Karpas-422 (cell line): ENCODE results near the gene VWF. TPM values are rescaled to one million over a fixed set of nuclear protein-coding genes. Genes with fewer than 3 reads are reported as not detected.

Experiments
- DNase-seq: peaks from one replicate; pipeline ENCODE4 v3.0.0-alpha.2; 2015
- H2AFZ ChIP-seq: fragments of 200-600 bp; sonication (generic); 2 replicates; pipeline ENCODE4 v1.6.1; 2014; ENCODE audit warnings: antibody characterized with exemption, low read length, mixed read lengths
- H3K27ac ChIP-seq: fragments of 200-600 bp; sonication (generic); 2 replicates; pipeline ENCODE4 v1.5.1; 2014; ENCODE audit warnings: mild to moderate bottlenecking, low read length, moderate library complexity
- H3K27me3 ChIP-seq: fragments of 200-600 bp; sonication (generic); 2 replicates; pipeline ENCODE4 v1.6.1; 2014; ENCODE audit warnings: low read length, mixed read lengths
- H3K36me3 ChIP-seq: fragments of 200-600 bp; sonication (generic); 2 replicates; pipeline ENCODE4 v1.6.1; 2014; ENCODE audit warnings: low read length, mixed read lengths; ENCODE audit not compliant: insufficient read depth
- H3K4me1 ChIP-seq: fragments of 200-600 bp; sonication (generic); 2 replicates; pipeline ENCODE4 v1.6.1; 2014; ENCODE audit warnings: mild to moderate bottlenecking, low read length, mixed read lengths
- H3K4me2 ChIP-seq: fragments of 200-600 bp; sonication (generic); 2 replicates; pipeline ENCODE4 v1.6.1; 2014; ENCODE audit warnings: low read length, low read depth, mild to moderate bottlenecking; ENCODE audit not compliant: poor library complexity, severe bottlenecking
- H3K4me3 ChIP-seq: fragments of 200-600 bp; sonication (generic); 2 replicates; pipeline ENCODE4 v1.5.1; 2014; ENCODE audit warnings: mild to moderate bottlenecking, antibody characterized with exemption, low read length, mixed read lengths
- H3K79me2 ChIP-seq: fragments of 200-600 bp; sonication (generic); 2 replicates; pipeline ENCODE4 v1.6.1; 2014; ENCODE audit warnings: mild to moderate bottlenecking, low read length, mixed read lengths
- H3K9ac ChIP-seq: fragments of 200-600 bp; sonication (generic); 2 replicates; pipeline ENCODE4 v1.6.0; 2014; ENCODE audit warnings: low read length
- H3K9me2 ChIP-seq: fragments of 200-600 bp; sonication (generic), shearing (Covaris generic); replicated peaks from 2 replicates; pipeline ENCODE4 v1.6.0; 2014; ENCODE audit warnings: mild to moderate bottlenecking, low read length, moderate library complexity; ENCODE audit not compliant: insufficient read depth
- H3K9me3 ChIP-seq: fragments of 300-700, 200-600 bp; sonication (generic); 2 replicates; pipeline ENCODE4 v1.6.1; 2014; ENCODE audit warnings: low read length, mixed read lengths
- H4K20me1 ChIP-seq: fragments of 200-600 bp; sonication (generic); 2 replicates; pipeline ENCODE4 v1.6.1; 2014; ENCODE audit warnings: mild to moderate bottlenecking, antibody characterized with exemption, low read length, low read depth; ENCODE audit not compliant: insufficient read depth
- total RNA-seq: library from RNA; depleted of rRNA; stranded (reverse); fragments of >200 nt; shearing (Covaris generic); gene quantifications from 2 replicates; pipeline ENCODE4 v1.2.3, GENCODE V29; 2014; ENCODE audit warnings: low replicate concordance

The VWF gene
- total RNA-seq, 1 experiment from 2014 or later = not detected

GRCh38 chr12:6068227-6068626, 56.2 kb downstream of the VWF start:
- no peaks in the 10 kb centered on the region for H3K9me2 ChIP-seq
- no peak for DNase-seq
- no peak overlapping the region for H3K9ac ChIP-seq
- no peaks in the 10 kb centered on the region for H3K27me3 ChIP-seq
- H3K4me1 ChIP-seq = no peaks in the 10 kb centered on the region
- H4K20me1 ChIP-seq = no peaks in the 10 kb centered on the region
- H3K79me2 ChIP-seq = no peaks in the 10 kb centered on the region
- H2AFZ ChIP-seq = no peak overlapping the region
- no peak overlapping the region for H3K27ac ChIP-seq
- H3K9me3 ChIP-seq = no peaks in the 10 kb centered on the region
- no peak overlapping the region for H3K4me3 ChIP-seq
- H3K4me2 ChIP-seq = no peak overlapping the region
- H3K36me3 ChIP-seq = no peaks in the 10 kb centered on the region

GRCh38 chr12:6067152-6067916, 57.1 kb downstream of the VWF start:
- Histone ChIP-seq H3K27ac (no peak overlapping the region), H3K27me3 (no peaks in the 10 kb centered on the region), H3K9me3 (no peaks in the 10 kb centered on the region), H3K79me2 (no peaks in the 10 kb centered on the region), H3K9ac (no peak overlapping the region), H3K4me3 (no peak overlapping the region), H4K20me1 (no peaks in the 10 kb centered on the region), H2AFZ (no peak overlapping the region), H3K4me2 (no peak overlapping the region), H3K9me2 (no peaks in the 10 kb centered on the region), H3K4me1 (no peaks in the 10 kb centered on the region), H3K36me3 (no peaks in the 10 kb centered on the region)
- no peak for DNase-seq

GRCh38 chr12:6066651-6067050, 57.8 kb downstream of the VWF start:
- Histone ChIP-seq H3K27ac (no peak overlapping the region), H3K9me3 (no peaks in the 10 kb centered on the region), H3K4me2 (no peak overlapping the region), H3K4me3 (no peak overlapping the region), H3K79me2 (no peaks in the 10 kb centered on the region), H3K36me3 (no peaks in the 10 kb centered on the region), H3K9me2 (no peaks in the 10 kb centered on the region), H3K4me1 (no peaks in the 10 kb centered on the region), H3K9ac (no peak overlapping the region), H4K20me1 (no peaks in the 10 kb centered on the region), H3K27me3 (no peaks in the 10 kb centered on the region), H2AFZ (no peak overlapping the region)
- DNase-seq = no peak

- H3K4me1 ChIP-seq = no peaks in the 10 kb centered on the region
- no peaks in the 10 kb centered on the region for H3K9me3 ChIP-seq
- no peaks in the 10 kb centered on the region for H3K9me2 ChIP-seq
- no peaks in the 10 kb centered on the region for H4K20me1 ChIP-seq
- DNase-seq = no peak
- H3K4me2 ChIP-seq = no peak overlapping the region
- no peak overlapping the region for H3K4me3 ChIP-seq
- no peak overlapping the region for H2AFZ ChIP-seq
- no peak overlapping the region for H3K9ac ChIP-seq
- H3K27me3 ChIP-seq = no peaks in the 10 kb centered on the region
- no peaks in the 10 kb centered on the region for H3K36me3 ChIP-seq
- H3K27ac ChIP-seq = no peak overlapping the region
- no peaks in the 10 kb centered on the region for H3K79me2 ChIP-seq
These were observed 58.6 kb downstream of the VWF start for GRCh38 chr12:6065863-6066199.

GRCh38 chr12:6065131-6065862, 59.2 kb downstream of the VWF start:
- Histone ChIP-seq H3K9me3 (no peaks in the 10 kb centered on the region), H2AFZ (no peak overlapping the region), H4K20me1 (no peaks in the 10 kb centered on the region), H3K9me2 (no peaks in the 10 kb centered on the region), H3K4me2 (no peak overlapping the region), H3K36me3 (no peaks in the 10 kb centered on the region), H3K9ac (no peak overlapping the region), H3K27me3 (no peaks in the 10 kb centered on the region), H3K4me1 (no peaks in the 10 kb centered on the region), H3K4me3 (no peak overlapping the region), H3K79me2 (no peaks in the 10 kb centered on the region), H3K27ac (no peak overlapping the region)
- DNase-seq = no peak

GRCh38 chr12:6062757-6063735, 61.4 kb downstream of the VWF start:
- Histone ChIP-seq H3K9me2 (no peaks in the 10 kb centered on the region), H3K27me3 (no peaks in the 10 kb centered on the region), H4K20me1 (no peaks in the 10 kb centered on the region), H3K9ac (no peak overlapping the region), H3K79me2 (no peaks in the 10 kb centered on the region), H3K27ac (no peak overlapping the region), H3K4me3 (no peak overlapping the region), H3K36me3 (no peaks in the 10 kb centered on the region), H3K9me3 (no peaks in the 10 kb centered on the region), H2AFZ (no peak overlapping the region), H3K4me2 (no peak overlapping the region), H3K4me1 (no peaks in the 10 kb centered on the region)
- peak; percentile 74 for DNase-seq

GRCh38 chr12:6062395-6062756, 62.1 kb downstream of the VWF start:
- Histone ChIP-seq H3K4me2 (no peak overlapping the region), H3K79me2 (no peaks in the 10 kb centered on the region), H3K27ac (no peak overlapping the region), H3K9me2 (no peaks in the 10 kb centered on the region), H3K4me3 (no peak overlapping the region), H3K4me1 (no peaks in the 10 kb centered on the region), H3K36me3 (no peaks in the 10 kb centered on the region), H2AFZ (no peak overlapping the region), H3K9ac (no peak overlapping the region), H3K9me3 (no peaks in the 10 kb centered on the region), H4K20me1 (no peaks in the 10 kb centered on the region), H3K27me3 (no peaks in the 10 kb centered on the region)
- DNase-seq = no peak

- H3K27ac ChIP-seq = no peak overlapping the region
- H3K79me2 ChIP-seq = no peaks in the 10 kb centered on the region
- no peak overlapping the region for H3K9ac ChIP-seq
- H3K4me2 ChIP-seq = no peak overlapping the region
- no peaks in the 10 kb centered on the region for H3K36me3 ChIP-seq
- no peaks in the 10 kb centered on the region for H3K4me1 ChIP-seq
- H3K4me3 ChIP-seq = no peak overlapping the region
- DNase-seq = no peak
- H2AFZ ChIP-seq = no peak overlapping the region
- no peaks in the 10 kb centered on the region for H3K9me3 ChIP-seq
- H3K9me2 ChIP-seq = no peaks in the 10 kb centered on the region
- H4K20me1 ChIP-seq = no peaks in the 10 kb centered on the region
- no peaks in the 10 kb centered on the region for H3K27me3 ChIP-seq
These were observed 62.8 kb downstream of the VWF start for GRCh38 chr12:6061660-6062059.
